WTC11 (cell line): Measurements from ENCODE around the gene MYO5B. TPM values are rescaled to one million over a fixed set of nuclear protein-coding genes. Genes with fewer than 3 reads are reported as not detected.
A peak's percentile ranks its signal among the peaks of the same experiment; 100 is the strongest.

Experiments
- ATAC-seq: fragments of 200-7000 bp; cut with Tn5 transposase; 2 replicates; pipeline ENCODE4 v1.10.0; 2021; ENCODE audit warnings: mild to moderate bottlenecking, moderate library complexity
- CTCF ChIA-PET: fragments of 300-600 bp; sonication (Branson Sonifier 250); formaldehyde crosslinking; loops from one replicate; lab custom pipeline; 2021; ENCODE audit warnings: antibody characterized with exemption; lab: Charles Lee
- POLR2A ChIA-PET: fragments of 350-600 bp; sonication (Branson Sonifier 250); formaldehyde crosslinking; loops from one replicate; lab custom pipeline; 2021; ENCODE audit warnings: antibody characterized with exemption; lab: Charles Lee
- DNase-seq: peaks from one replicate; pipeline ENCODE4 v3.0.0; 2021; ENCODE audit warnings: low spot score
- H3K27ac Mint-ChIP-seq: 2 replicates; pipeline ENCODE4 v1.8.0; 2021; ENCODE audit warnings: mixed read lengths
- H3K27me3 Mint-ChIP-seq: 2 replicates; pipeline ENCODE4 v1.8.0; 2021; ENCODE audit warnings: low read depth, mild to moderate bottlenecking, moderate library complexity, mixed read lengths
- H3K36me3 Mint-ChIP-seq: 2 replicates; pipeline ENCODE4 v1.8.0; 2021; ENCODE audit warnings: mixed read lengths
- H3K4me1 Mint-ChIP-seq: 2 replicates; pipeline ENCODE4 v1.8.0; 2022; ENCODE audit warnings: mixed read lengths
- H3K4me3 Mint-ChIP-seq: 2 replicates; pipeline ENCODE4 v1.8.0; 2021; ENCODE audit warnings: mild to moderate bottlenecking, moderate library complexity, mixed read lengths
- H3K9me3 Mint-ChIP-seq: 2 replicates; pipeline ENCODE4 v1.8.0; 2021; ENCODE audit warnings: mixed read lengths
- ATF3 ChIP-seq: sonication (generic); formaldehyde crosslinking; conservative IDR thresholded peaks from 2 replicates; pipeline ENCODE4 v1.8.1; 2022; ENCODE audit warnings: mild to moderate bottlenecking, missing genetic modification reagents
- CTCF ChIP-seq: fragments of 200-600 bp; IDR thresholded peaks from 2 replicates; pipeline ENCODE4 v1.8.0; 2022; ENCODE audit warnings: antibody characterized with exemption
- E2F5 ChIP-seq: sonication (generic); formaldehyde crosslinking; IDR thresholded peaks from 2 replicates; pipeline ENCODE4 v1.8.1; 2022; ENCODE audit warnings: mild to moderate bottlenecking, moderate library complexity, missing genetic modification reagents
- ETV6 ChIP-seq: sonication (generic); formaldehyde crosslinking; IDR thresholded peaks from 2 replicates; pipeline ENCODE4 v1.8.1; 2022; ENCODE audit warnings: mild to moderate bottlenecking, missing genetic modification reagents
- FOXP4 ChIP-seq: sonication (generic); formaldehyde crosslinking; IDR thresholded peaks from 2 replicates; pipeline ENCODE4 v1.8.0; 2022; ENCODE audit warnings: mild to moderate bottlenecking, missing genetic modification reagents
- GRHL2 ChIP-seq: fragments of 250-450 bp; sonication (Bioruptor Pico); IDR thresholded peaks from 2 replicates; pipeline ENCODE4 v1.8.0; 2022; ENCODE audit warnings: mild to moderate bottlenecking, moderate library complexity; ENCODE audit not compliant: insufficient replicate concordance, severe bottlenecking
- MXD4 ChIP-seq: fragments of 250-450 bp; sonication (Bioruptor Pico); IDR thresholded peaks from 2 replicates; pipeline ENCODE4 v1.8.0; 2021; ENCODE audit warnings: mild to moderate bottlenecking, moderate library complexity, borderline replicate concordance
- NFE2L1 ChIP-seq: sonication (generic); formaldehyde crosslinking; IDR thresholded peaks from 2 replicates; pipeline ENCODE4 v1.8.1; 2023; ENCODE audit warnings: missing genetic modification reagents
- PRRX2 ChIP-seq: fragments of 250-450 bp; sonication (Bioruptor Pico); IDR thresholded peaks from 2 replicates; pipeline ENCODE4 v1.8.0; 2021; ENCODE audit warnings: mild to moderate bottlenecking
- RELA ChIP-seq: sonication (generic); formaldehyde crosslinking; IDR thresholded peaks from 2 replicates; pipeline ENCODE4 v1.8.1; 2022; ENCODE audit warnings: missing genetic modification reagents, mild to moderate bottlenecking, borderline replicate concordance
- SOX15 ChIP-seq: fragments of 250-450 bp; sonication (Bioruptor Pico); IDR thresholded peaks from 2 replicates; pipeline ENCODE4 v1.9.0; 2021; ENCODE audit warnings: mild to moderate bottlenecking
- STAT6 ChIP-seq: sonication (generic); formaldehyde crosslinking; conservative IDR thresholded peaks from 2 replicates; pipeline ENCODE4 v1.8.1; 2023; ENCODE audit warnings: mild to moderate bottlenecking, low read depth, missing genetic modification reagents, moderate library complexity
- ZBTB21 ChIP-seq: sonication (generic); formaldehyde crosslinking; IDR thresholded peaks from 2 replicates; pipeline ENCODE4 v1.8.1; 2023; ENCODE audit warnings: mild to moderate bottlenecking, missing genetic modification reagents, borderline replicate concordance
- ZMAT4 ChIP-seq: fragments of 250-450 bp; sonication (Bioruptor Pico); IDR thresholded peaks from 2 replicates; pipeline ENCODE4 v1.9.0; 2021; ENCODE audit warnings: mild to moderate bottlenecking
- ZNF396 ChIP-seq: fragments of 250-450 bp; sonication (Bioruptor Pico); IDR thresholded peaks from 2 replicates; pipeline ENCODE4 v1.8.0; 2021; ENCODE audit warnings: mild to moderate bottlenecking, moderate library complexity, borderline replicate concordance
- ZNF416 ChIP-seq: fragments of 250-450 bp; sonication (Bioruptor Pico); IDR thresholded peaks from 2 replicates; pipeline ENCODE4 v1.9.0; 2021; ENCODE audit warnings: mild to moderate bottlenecking, inconsistent platforms
- ZNF423 ChIP-seq: fragments of 250-450 bp; sonication (Bioruptor Pico); IDR thresholded peaks from 2 replicates; pipeline ENCODE4 v2.1.2; 2022; ENCODE audit warnings: mild to moderate bottlenecking, moderate library complexity
- ZSCAN18 ChIP-seq: fragments of 250-450 bp; sonication (Bioruptor Pico); IDR thresholded peaks from 2 replicates; pipeline ENCODE4 v2.1.2; 2022; ENCODE audit warnings: mild to moderate bottlenecking, moderate library complexity
- total RNA-seq: library from RNA; stranded (reverse); gene quantifications from 3 replicates; pipeline ENCODE4 v1.2.3, GENCODE V29; 2021

The MYO5B gene
- total RNA-seq, 1 experiment from 2014 or later, result 8.7 TPM

GRCh38 chr18:49994410-49994809, 200.5 kb downstream of the MYO5B start:
- Mint-ChIP-seq H3K4me3 (no peak overlapping the region), H3K27me3 (no peaks in the 10 kb centered on the region), H3K36me3 (no peaks in the 10 kb centered on the region), H3K9me3 (peaks cover 4% of the 10 kb centered on the region; the same call in 1 of the 2 replicates), H3K4me1 (peaks cover 27% of the 10 kb centered on the region), H3K27ac (no peak overlapping the region)
- DNase-seq (no peak), ATAC-seq (no peak)
- POLR2A ChIA-PET, result no interaction called here
- TF ChIP-seq ZNF396 (CRISPR knock-in tag), result no peak
- CTCF ChIA-PET, result no interaction called here

GRCh38 chr18:49993299-49993698, 201.6 kb downstream of the MYO5B start:
- no peak overlapping the region for H3K27ac Mint-ChIP-seq
- DNase-seq, result no peak
- ATAC-seq, result no peak
- TF ChIP-seq ZSCAN18 (CRISPR knock-in tag) (no peak), ZNF396 (CRISPR knock-in tag) (no peak), ATF3 (CRISPR knock-in tag) (no peak), ZBTB21 (no peak)
- no peaks in the 10 kb centered on the region for H3K36me3 Mint-ChIP-seq
- peaks cover 38% of the 10 kb centered on the region for H3K4me1 Mint-ChIP-seq
- no peaks in the 10 kb centered on the region for H3K27me3 Mint-ChIP-seq
- ChIA-PET POLR2A (no interaction called here), CTCF (no interaction called here)
- peaks cover 4% of the 10 kb centered on the region; the same call in 1 of the 2 replicates for H3K9me3 Mint-ChIP-seq
- H3K4me3 Mint-ChIP-seq, result no peak overlapping the region

GRCh38 chr18:49988733-49989132, 206.2 kb downstream of the MYO5B start:
- CTCF ChIA-PET, result interaction anchor here (1.7 kb wide), 1 partner anchor 215 kb away, joined by 7 read pairs; no protein-coding TSS in a partner anchor
- peaks cover 51% of the 10 kb centered on the region for H3K4me1 Mint-ChIP-seq
- no peak overlapping the region for H3K4me3 Mint-ChIP-seq
- peak; percentile 78 for TF ChIP-seq ZNF423 (CRISPR knock-in tag)
- TF ChIP-seq NFE2L1, result 0 out of 2 replicates have a peak, but pooled peaks have one; percentile 34
- TF ChIP-seq PRRX2, result no peak
- TF ChIP-seq MXD4 (CRISPR knock-in tag), result no peak
- TF ChIP-seq ZMAT4 (CRISPR knock-in tag), result no peak
- TF ChIP-seq CTCF, result no peak
- TF ChIP-seq FOXP4 (CRISPR knock-in tag), result 0 out of 2 replicates have a peak, but pooled peaks have one; percentile 14
- 0 out of 2 replicates have a peak, but pooled peaks have one; percentile 31 for TF ChIP-seq ETV6
- no peak for TF ChIP-seq ZNF416
- no peak for TF ChIP-seq RELA (CRISPR knock-in tag)
- TF ChIP-seq, all 79 proteins: peak for 4
- H3K9me3 Mint-ChIP-seq, result peaks cover 7% of the 10 kb centered on the region
- ATAC-seq (peak; percentile 82), DNase-seq (no peak)
- H3K27ac Mint-ChIP-seq, result peak overlapping the region; percentile 56; the same call in 1 of the 2 replicates
- POLR2A ChIA-PET, result no interaction called here
- H3K27me3 Mint-ChIP-seq, result no peaks in the 10 kb centered on the region
- H3K36me3 Mint-ChIP-seq, result no peaks in the 10 kb centered on the region

GRCh38 chr18:49988101-49988500, 206.8 kb downstream of the MYO5B start:
- Mint-ChIP-seq H3K27ac (peak overlapping the region; percentile 66; the same call in 1 of the 2 replicates), H3K27me3 (no peaks in the 10 kb centered on the region)
- CTCF ChIA-PET, result interaction anchor here (1.7 kb wide), 1 partner anchor 216 kb away, joined by 7 read pairs; no protein-coding TSS in a partner anchor
- TF ChIP-seq SOX15 (CRISPR knock-in tag), result no peak
- no peak for TF ChIP-seq ZNF423 (CRISPR knock-in tag)
- no peak for TF ChIP-seq E2F5 (CRISPR knock-in tag)
- TF ChIP-seq STAT6 (CRISPR knock-in tag), result no peak
- no peak for TF ChIP-seq GRHL2 (CRISPR knock-in tag)

More at GRCh38 chr18:49988101-49988500, 206.8 kb downstream of the MYO5B start:
- no peak overlapping the region for H3K4me3 Mint-ChIP-seq
- peaks cover 51% of the 10 kb centered on the region for H3K4me1 Mint-ChIP-seq
- no peak for ATAC-seq
- POLR2A ChIA-PET, result no interaction called here
- no peak for DNase-seq
- H3K9me3 Mint-ChIP-seq, result peaks cover 7% of the 10 kb centered on the region
- H3K36me3 Mint-ChIP-seq, result no peaks in the 10 kb centered on the region
